Ishikawa (cell line): ENCODE results near the gene TRPM2.

Experiments
- CREB1 ChIP-seq: IDR thresholded peaks from 2 replicates; pipeline ENCODE4 v1.6.1; 2012; ENCODE audit warnings: low read depth
- EP300 ChIP-seq: IDR thresholded peaks from 2 replicates; pipeline ENCODE4 v1.6.1; 2012; ENCODE audit warnings: borderline replicate concordance
- FOXM1 ChIP-seq: IDR thresholded peaks from 2 replicates; pipeline ENCODE4 v1.6.1; 2012; ENCODE audit warnings: low read depth, borderline replicate concordance
- MAX ChIP-seq: IDR thresholded peaks from 2 replicates; pipeline ENCODE4 v1.6.1; 2012
- RAD21 ChIP-seq: IDR thresholded peaks from 2 replicates; pipeline ENCODE4 v1.6.1; 2012; ENCODE audit warnings: low read depth
- REST ChIP-seq: IDR thresholded peaks from 2 replicates; pipeline ENCODE4 v1.6.1; 2012; ENCODE audit warnings: low read depth, mild to moderate bottlenecking

GRCh38 chr21:44304877-44305293 lies 48.5 kb upstream of the TRPM2 start:
- no peak for TF ChIP-seq CREB1
- TF ChIP-seq FOXM1 = no peak
- TF ChIP-seq EP300 = no peak
- no peak for TF ChIP-seq REST
- no peak for TF ChIP-seq MAX
- peak; percentile 27; the same call in 1 of the 2 replicates for TF ChIP-seq RAD21
